H9 (cell line): ENCODE data around the gene MICU1. TPM values are rescaled to one million over a fixed set of nuclear protein-coding genes. Genes with fewer than 3 reads are reported as not detected.

Experiments
- DNase-seq: peaks from one replicate; pipeline ENCODE4 v3.0.0-alpha.2; 2017
- H2AFZ ChIP-seq: one replicate; pipeline ENCODE4 v1.6.1; 2013; ENCODE audit warnings: mild to moderate bottlenecking, low read length, control low read depth, moderate library complexity
- H2AK5ac ChIP-seq: 2 replicates; pipeline ENCODE4 v1.6.1; 2013; ENCODE audit warnings: low read length, control low read depth, mixed read lengths; ENCODE audit not compliant: insufficient read length
- H2BK120ac ChIP-seq: one replicate; pipeline ENCODE4 v1.6.1; 2013; ENCODE audit warnings: low read depth, mild to moderate bottlenecking, low read length, control low read depth, inconsistent platforms; ENCODE audit not compliant: poor library complexity, severe bottlenecking
- H2BK12ac ChIP-seq: 2 replicates; pipeline ENCODE4 v1.6.1; 2013; ENCODE audit warnings: low read length, control low read depth, mixed read lengths, low read depth; ENCODE audit not compliant: insufficient read length
- H2BK15ac ChIP-seq: 2 replicates; pipeline ENCODE4 v1.6.1; 2013; ENCODE audit warnings: low read depth, low read length, control low read depth
- H2BK20ac ChIP-seq: one replicate; pipeline ENCODE4 v1.6.1; 2013; ENCODE audit warnings: low read depth, mild to moderate bottlenecking, low read length, control low read depth, inconsistent platforms; ENCODE audit not compliant: poor library complexity, severe bottlenecking
- H2BK5ac ChIP-seq: 2 replicates; pipeline ENCODE4 v1.6.1; 2013; ENCODE audit warnings: low read length, control low read depth, mixed read lengths; ENCODE audit not compliant: insufficient read length
- H3K14ac ChIP-seq: 2 replicates; pipeline ENCODE4 v1.6.1; 2013; ENCODE audit warnings: low read length, control low read depth; ENCODE audit not compliant: insufficient read depth
- H3K18ac ChIP-seq: 2 replicates; pipeline ENCODE4 v1.6.1; 2013; ENCODE audit warnings: low read depth, mild to moderate bottlenecking, mixed read lengths, low read length, control low read depth; ENCODE audit not compliant: insufficient read length
- H3K23ac ChIP-seq: 2 replicates; pipeline ENCODE4 v1.6.1; 2013; ENCODE audit warnings: low read length, control low read depth, mixed read lengths, low read depth; ENCODE audit not compliant: insufficient read length
- H3K23me2 ChIP-seq: 2 replicates; pipeline ENCODE4 v1.6.1; 2013; ENCODE audit warnings: low read depth, mild to moderate bottlenecking, mixed read lengths, low read length, control low read depth; ENCODE audit not compliant: insufficient read length, poor library complexity, severe bottlenecking
- H3K27ac ChIP-seq: 2 replicates; pipeline ENCODE4 v1.5.1; 2013; ENCODE audit warnings: low read length, control low read depth, mixed read lengths, low read depth; ENCODE audit not compliant: insufficient read length
- H3K27me3 ChIP-seq: 2 replicates; pipeline ENCODE4 v1.6.1; 2013; ENCODE audit warnings: low read length, control low read depth, inconsistent platforms; ENCODE audit not compliant: insufficient read depth
- H3K4ac ChIP-seq: 2 replicates; pipeline ENCODE4 v1.6.1; 2013; ENCODE audit warnings: low read depth, mild to moderate bottlenecking, control low read depth, inconsistent platforms, low read length, moderate library complexity
- H3K4me1 ChIP-seq: 2 replicates; pipeline ENCODE4 v1.6.1; 2013; ENCODE audit warnings: low read length, control low read depth, inconsistent platforms; ENCODE audit not compliant: insufficient read depth
- H3K4me2 ChIP-seq: 2 replicates; pipeline ENCODE4 v1.6.1; 2013; ENCODE audit warnings: low read length, control low read depth, mixed read lengths; ENCODE audit not compliant: insufficient read length, insufficient read depth
- H3K56ac ChIP-seq: 2 replicates; pipeline ENCODE4 v1.6.1; 2013; ENCODE audit warnings: low read depth, mild to moderate bottlenecking, mixed read lengths, low read length, control low read depth; ENCODE audit not compliant: insufficient read length
- H3K79me1 ChIP-seq: 2 replicates; pipeline ENCODE4 v1.6.1; 2013; ENCODE audit warnings: low read depth, mild to moderate bottlenecking, moderate library complexity, low read length, control low read depth, inconsistent platforms; ENCODE audit not compliant: insufficient read depth, poor library complexity, severe bottlenecking
- H3K79me2 ChIP-seq: 2 replicates; pipeline ENCODE4 v1.6.1; 2013; ENCODE audit warnings: low read length, control low read depth, inconsistent platforms; ENCODE audit not compliant: insufficient read depth
- H3K9ac ChIP-seq: 2 replicates; pipeline ENCODE4 v1.6.1; 2013; ENCODE audit warnings: low read length, control low read depth, mixed read lengths; ENCODE audit not compliant: insufficient read length; ENCODE audit errors: extremely low read depth
- H3K9me3 ChIP-seq: one replicate; pipeline ENCODE4 v1.6.1; 2013; ENCODE audit warnings: low read depth, low read length, inconsistent platforms; ENCODE audit not compliant: control insufficient read depth
- H3T11ph ChIP-seq: one replicate; pipeline ENCODE4 v1.6.1; 2013; ENCODE audit warnings: mild to moderate bottlenecking, low read length, control low read depth, inconsistent platforms
- H4K20me1 ChIP-seq: one replicate; pipeline ENCODE4 v1.6.1; 2013; ENCODE audit not compliant: control insufficient read depth, insufficient read length, insufficient read depth
- H4K5ac ChIP-seq: 2 replicates; pipeline ENCODE4 v1.6.1; 2013; ENCODE audit warnings: low read depth, mild to moderate bottlenecking, mixed read lengths, low read length, control low read depth; ENCODE audit not compliant: insufficient read length
- H4K8ac ChIP-seq: replicated peaks from 2 replicates; pipeline ENCODE4 v1.6.1; 2013; ENCODE audit warnings: low read length, control low read depth, mixed read lengths, low read depth; ENCODE audit not compliant: insufficient read length
- H4K91ac ChIP-seq: 2 replicates; pipeline ENCODE4 v1.6.1; 2013; ENCODE audit warnings: low read depth, mild to moderate bottlenecking, moderate library complexity, mixed read lengths, low read length, control low read depth; ENCODE audit not compliant: insufficient read length
- H3K27ac Mint-ChIP-seq, 3 experiments: 2 replicates in 2 of 3; 3 replicates in 1 of 3; pipeline ENCODE4 v1.8.0; 2020 to 2021; ENCODE audit warnings: mixed read lengths in 3 of 3, mild to moderate bottlenecking in 1 of 3, moderate library complexity in 1 of 3
- H3K27me3 Mint-ChIP-seq: 2 replicates; pipeline ENCODE4 v1.8.0; 2021; ENCODE audit warnings: low read depth, mild to moderate bottlenecking, moderate library complexity, mixed read lengths
- H3K36me3 Mint-ChIP-seq, 3 experiments: 2 replicates in 2 of 3; 3 replicates in 1 of 3; pipeline ENCODE4 v1.8.0; 2020 to 2021; ENCODE audit warnings: low read depth in 3 of 3, mixed read lengths in 3 of 3; ENCODE audit not compliant: insufficient read depth in 1 of 3
- H3K4me1 Mint-ChIP-seq, 2 experiments: 2 replicates each; pipeline ENCODE4 v1.8.0; 2020; ENCODE audit warnings: mixed read lengths in 2 of 2
- H3K4me3 Mint-ChIP-seq, 2 experiments: 2 replicates in 1 of 2; 3 replicates in 1 of 2; pipeline ENCODE4 v1.8.0; 2020 to 2021; ENCODE audit warnings: mild to moderate bottlenecking in 2 of 2, mixed read lengths in 2 of 2, moderate library complexity in 1 of 2
- H3K9me3 Mint-ChIP-seq, 2 experiments: 2 replicates in 1 of 2; 3 replicates in 1 of 2; pipeline ENCODE4 v1.8.0; 2020; ENCODE audit warnings: mild to moderate bottlenecking in 2 of 2, mixed read lengths in 2 of 2, moderate library complexity in 1 of 2
- WGBS: extraction: QIAGEN DNeasy Blood & Tissue Kit; methylation state at CpG from one replicate; pipeline ENCODE4 v1.1.7; 2013; ENCODE audit warnings: missing lambda C conversion rate, low lambda C conversion rate, mixed read lengths; ENCODE audit not compliant: insufficient read length; ENCODE audit errors: extremely low coverage; 5-methylcytosine and 5-hydroxymethylcytosine counted together
- total RNA-seq: library from RNA; stranded (reverse); gene quantifications from 2 replicates; pipeline ENCODE4 v1.2.1, GENCODE V29; 2021
- TF ChIP-seq, protein P1 (sequence below): fragments of 200-600 bp; sonication (generic); conservative IDR thresholded peaks from 3 replicates; pipeline ENCODE4 v1.8.0; 2021; ENCODE audit warnings: antibody characterized with exemption, mild to moderate bottlenecking

MICU1 gene
- total RNA-seq, 1 experiment from 2014 or later = 33.2 TPM

DNA sequence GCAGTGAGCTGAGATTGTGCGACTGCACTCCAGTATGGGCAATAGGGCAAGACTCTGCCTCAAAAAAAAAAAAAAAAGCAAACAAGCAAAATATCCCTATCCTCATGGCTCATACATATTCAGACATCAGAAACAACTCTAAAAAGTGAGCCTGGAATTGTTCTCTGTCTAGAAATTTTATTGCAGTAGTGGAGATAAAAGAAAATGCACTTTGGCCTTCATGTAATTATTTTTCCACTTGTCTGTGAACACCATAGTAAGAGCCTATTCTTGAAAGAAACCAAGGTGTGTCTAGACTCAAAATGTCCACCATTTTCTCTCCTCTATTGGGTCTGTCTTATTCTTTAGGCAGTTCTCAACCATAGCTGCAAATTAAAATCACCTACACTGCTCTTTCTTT, 35.6 kb upstream of the MICU1 start:
- H2AFZ ChIP-seq = no peak overlapping the region
- TF ChIP-seq, protein P1, sequence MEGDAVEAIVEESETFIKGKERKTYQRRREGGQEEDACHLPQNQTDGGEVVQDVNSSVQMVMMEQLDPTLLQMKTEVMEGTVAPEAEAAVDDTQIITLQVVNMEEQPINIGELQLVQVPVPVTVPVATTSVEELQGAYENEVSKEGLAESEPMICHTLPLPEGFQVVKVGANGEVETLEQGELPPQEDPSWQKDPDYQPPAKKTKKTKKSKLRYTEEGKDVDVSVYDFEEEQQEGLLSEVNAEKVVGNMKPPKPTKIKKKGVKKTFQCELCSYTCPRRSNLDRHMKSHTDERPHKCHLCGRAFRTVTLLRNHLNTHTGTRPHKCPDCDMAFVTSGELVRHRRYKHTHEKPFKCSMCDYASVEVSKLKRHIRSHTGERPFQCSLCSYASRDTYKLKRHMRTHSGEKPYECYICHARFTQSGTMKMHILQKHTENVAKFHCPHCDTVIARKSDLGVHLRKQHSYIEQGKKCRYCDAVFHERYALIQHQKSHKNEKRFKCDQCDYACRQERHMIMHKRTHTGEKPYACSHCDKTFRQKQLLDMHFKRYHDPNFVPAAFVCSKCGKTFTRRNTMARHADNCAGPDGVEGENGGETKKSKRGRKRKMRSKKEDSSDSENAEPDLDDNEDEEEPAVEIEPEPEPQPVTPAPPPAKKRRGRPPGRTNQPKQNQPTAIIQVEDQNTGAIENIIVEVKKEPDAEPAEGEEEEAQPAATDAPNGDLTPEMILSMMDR = no peak
- H3K23me2 ChIP-seq = no peaks in the 10 kb centered on the region
- H2BK120ac ChIP-seq = no peak overlapping the region
- no peak overlapping the region for H4K5ac ChIP-seq
- H4K8ac ChIP-seq = no peak overlapping the region
- no peak overlapping the region for H4K91ac ChIP-seq
- H3T11ph ChIP-seq = no peak overlapping the region
- H3K27ac ChIP-seq = no peak overlapping the region
- no peak overlapping the region for H3K4me2 ChIP-seq
- Mint-ChIP-seq H3K4me1 (peaks cover 4 to 11% of the 10 kb centered on the region in 2 experiments), H3K36me3 (no peaks in the 10 kb centered on the region), H3K4me3 (no peak overlapping the region), H3K27ac (no peak overlapping the region), H3K27me3 (no peaks in the 10 kb centered on the region), H3K9me3 (peaks cover 0 to 3% of the 10 kb centered on the region in 2 experiments; a peak in 1 of 5 replicates)
- H3K14ac ChIP-seq = no peak overlapping the region
- no peak overlapping the region for H3K9ac ChIP-seq
- H3K23ac ChIP-seq = no peak overlapping the region
- no peak overlapping the region for H3K4ac ChIP-seq
- no peak for DNase-seq
- no peak overlapping the region for H3K56ac ChIP-seq
- H2BK5ac ChIP-seq = no peak overlapping the region
- H3K79me2 ChIP-seq = no peaks in the 10 kb centered on the region
- H2BK15ac ChIP-seq = no peak overlapping the region
- peaks cover 2% of the 10 kb centered on the region; the same call in 1 of the 2 replicates for H3K4me1 ChIP-seq
- H3K18ac ChIP-seq = no peak overlapping the region
- H4K20me1 ChIP-seq = no peaks in the 10 kb centered on the region
- H2AK5ac ChIP-seq = no peak overlapping the region
- no peaks in the 10 kb centered on the region for H3K79me1 ChIP-seq
- WGBS = no CpG with 5 or more reads among the region's 1 CpG
- no peaks in the 10 kb centered on the region for H3K27me3 ChIP-seq
- no peak overlapping the region for H2BK20ac ChIP-seq
- H2BK12ac ChIP-seq = no peak overlapping the region
- no peaks in the 10 kb centered on the region for H3K9me3 ChIP-seq
